Measurements from ENCODE around the gene SLC15A5. TPM values are rescaled to one million over a fixed set of nuclear protein-coding genes. Genes with fewer than 3 reads are reported as not detected.

SLC15A5 gene
- total and polyA plus RNA-seq, 2 of the 8 experiments (the other 6 are each of a cell fraction or from before 2014, with no cell fraction given), result not detected

- H2BK12ac ChIP-seq (ENCODE audit: low read depth, low read length), result no peak overlapping the region
- H3K4me2 ChIP-seq (ENCODE audit: insufficient read depth in 1 of 2, low read depth in 2 of 2, low read length in 2 of 2), result no peak overlapping the region
- H3K9ac ChIP-seq (replicated peaks in 1 of 4; ENCODE audit: extremely low read depth in 1 of 4, low read depth in 3 of 4, low read length in 3 of 4), result no peak overlapping the region
- no peak overlapping the region for H3K23ac ChIP-seq (ENCODE audit: insufficient read length)
- H4K20me1 ChIP-seq (replicated peaks in 1 of 2; ENCODE audit: control insufficient read depth in 1 of 2, insufficient read depth in 2 of 2, low read length in 2 of 2), result no peaks in the 10 kb centered on the region
- H3K36me3 ChIP-seq (ENCODE audit: control insufficient read depth in 2 of 4, insufficient read depth in 4 of 4, low read length in 3 of 4), result no peaks in the 10 kb centered on the region
- FAIRE-seq, result no peak
- no peak overlapping the region for H3K27ac ChIP-seq (ENCODE audit: low read depth, low read length)
- no peak for TF ChIP-seq CBX5 (IDR thresholded peaks at IDR 0.05; ENCODE audit: low read depth, low read length)
- TF ChIP-seq SIN3A (conservative IDR thresholded peaks at IDR 0.05 in 1 of 2, IDR thresholded peaks at IDR 0.05 in 1 of 2; ENCODE audit: low read depth in 1 of 2, low read length in 2 of 2), result no peak
- TF ChIP-seq POLR2AphosphoS5 (IDR thresholded peaks at IDR 0.05; ENCODE audit: low read depth, low read length), result no peak
- TF ChIP-seq SP2 (IDR thresholded peaks at IDR 0.05; ENCODE audit: low read length), result no peak
- TF ChIP-seq USF2 (IDR thresholded peaks at IDR 0.05; ENCODE audit: low read length), result no peak
- TF ChIP-seq RBBP5 (IDR thresholded peaks at IDR 0.05; ENCODE audit: borderline replicate concordance, low read depth, low read length), result no peak
- H3K14ac ChIP-seq (ENCODE audit: insufficient read length), result no peak overlapping the region
- no peak overlapping the region for H4K5ac ChIP-seq (ENCODE audit: insufficient read length, low read depth, low read length)
- H3K27me3 ChIP-seq (replicated peaks in 1 of 4; ENCODE audit: control insufficient read depth in 3 of 4, extremely low read depth in 1 of 4, insufficient read depth in 3 of 4, low read length in 3 of 4), result no peaks in the 10 kb centered on the region
- no peaks in the 10 kb centered on the region for H3K23me2 ChIP-seq (ENCODE audit: low read depth, low read length)
- no peak overlapping the region for H4K8ac ChIP-seq (ENCODE audit: extremely low read depth, insufficient read depth, low read length)
- 89% methylated on average over 2 of the region's 2 CpGs; no CpG with 5 or more reads in 1 of the 2 experiments for WGBS, 2 experiments (ENCODE audit: extremely low coverage in 1 of 2, insufficient coverage in 1 of 2, insufficient read length in 1 of 2, insufficient replicate concordance in 2 of 2, low coverage in 1 of 2, low lambda C conversion rate in 2 of 2, missing lambda C conversion rate in 1 of 2)
- POLR2A ChIA-PET (ENCODE audit: partially characterized antibody), result no interaction called here
- H3K4me1 ChIP-seq (replicated peaks in 1 of 4; ENCODE audit: control insufficient read depth in 3 of 4, insufficient read depth in 4 of 4, low read length in 3 of 4), result no peaks in the 10 kb centered on the region
- no peak overlapping the region for H4K91ac ChIP-seq (replicated peaks; ENCODE audit: insufficient read length, low read length)
- H3K4me3 ChIP-seq (ENCODE audit: extremely low read depth in 1 of 4, insufficient read depth in 2 of 4, low read depth in 3 of 4, low read length in 4 of 4), result no peak overlapping the region
- no peak overlapping the region for H2AK5ac ChIP-seq (ENCODE audit: low read depth, low read length)
- H2BK20ac ChIP-seq (ENCODE audit: low read length), result no peak overlapping the region
- CTCF ChIA-PET (ENCODE audit: partially characterized antibody), result no interaction called here
- H2BK120ac ChIP-seq (replicated peaks; ENCODE audit: low read depth, low read length), result no peak overlapping the region
- H2BK15ac ChIP-seq (ENCODE audit: low read length), result no peak overlapping the region
- no peak overlapping the region for H3K18ac ChIP-seq (ENCODE audit: extremely low read depth, low read length)
- H3K79me1 ChIP-seq (ENCODE audit: low read depth, low read length), result no peaks in the 10 kb centered on the region
- no peak for DNase-seq (ENCODE audit: low read depth in 1 of 2, low spot score in 2 of 2)
- H2AFZ ChIP-seq (ENCODE audit: low read length), result no peak overlapping the region
- no peaks in the 10 kb centered on the region for H3K9me3 ChIP-seq (ENCODE audit: insufficient read depth in 2 of 2, low read depth in 1 of 2, low read length in 1 of 2)
- H3K79me2 ChIP-seq (ENCODE audit: control insufficient read depth in 1 of 2, insufficient read depth in 2 of 2, low read length in 2 of 2), result no peaks in the 10 kb centered on the region
- H3K4ac ChIP-seq (replicated peaks; ENCODE audit: insufficient read length, low read depth, low read length), result no peak overlapping the region
- no peak overlapping the region for H2BK5ac ChIP-seq (ENCODE audit: low read depth, low read length)
- no peak overlapping the region for H3K56ac ChIP-seq (replicated peaks; ENCODE audit: insufficient read length, low read depth, low read length)
Measured at GRCh38 chr12:16150276-16150675, 127.2 kb downstream of the SLC15A5 start.

Data from H1 (cell line).